GM23248 (cell line): Measurements from ENCODE around the gene MRPL28.
"Not testable (repeated sequence)": the region's sequence is repeated elsewhere in the genome, so short reads cannot be mapped to it uniquely, and the experiment has no call there.

Source experiments
- EZH2 ChIP-seq: fragments of 200-600 bp; sonication (generic); IDR thresholded peaks from 2 replicates; pipeline ENCODE4 v1.6.1; 2018; ENCODE audit warnings: antibody characterized with exemption, mild to moderate bottlenecking; ENCODE audit not compliant: insufficient read depth, poor library complexity, severe bottlenecking
- EZH2phosphoT487 ChIP-seq: fragments of 200-600 bp; sonication (generic); IDR thresholded peaks from 2 replicates; pipeline ENCODE4 v1.6.1; 2018; ENCODE audit warnings: antibody characterized with exemption, moderate library complexity, mild to moderate bottlenecking, low read depth; ENCODE audit not compliant: insufficient read depth

DNA sequence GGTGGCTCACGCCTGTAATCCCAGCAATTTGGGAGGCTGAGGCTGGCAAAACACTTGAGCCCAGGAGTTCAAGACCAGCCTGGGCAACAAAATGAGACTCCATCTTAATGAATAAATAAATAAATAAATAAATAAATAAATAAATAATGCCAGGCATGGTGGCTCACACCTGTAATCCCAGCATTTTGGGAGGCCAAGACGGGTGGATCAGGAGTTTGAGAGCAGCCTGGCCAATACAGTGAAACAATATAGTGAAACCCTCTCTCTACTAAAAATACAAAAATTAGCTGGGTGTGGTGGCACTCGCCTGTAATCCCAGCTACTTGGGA, 44.8 kb upstream of the MRPL28 start:
- TF ChIP-seq EZH2, EZH2phosphoT487: not testable (repeated sequence)
